Endothelial cell (in vitro differentiated cells): ENCODE data around the gene WT1. TPM values are rescaled to one million over a fixed set of nuclear protein-coding genes. Genes with fewer than 3 reads are reported as not detected.

Experiments
- DNase-seq: peaks from one replicate; pipeline ENCODE4 v3.0.0; 2021; ENCODE audit warnings: low spot score
- H3K27ac Mint-ChIP-seq: one replicate; pipeline ENCODE4 v1.8.0; 2021; ENCODE audit warnings: mixed read lengths, inconsistent platforms; ENCODE audit not compliant: unreplicated experiment
- H3K27me3 Mint-ChIP-seq: one replicate; pipeline ENCODE4 v1.8.0; 2021; ENCODE audit warnings: mild to moderate bottlenecking, moderate library complexity, mixed read lengths, inconsistent platforms; ENCODE audit not compliant: unreplicated experiment
- H3K36me3 Mint-ChIP-seq: one replicate; pipeline ENCODE4 v1.8.0; 2021; ENCODE audit warnings: mild to moderate bottlenecking, low read depth, mixed read lengths, inconsistent platforms; ENCODE audit not compliant: unreplicated experiment
- H3K4me1 Mint-ChIP-seq: one replicate; pipeline ENCODE4 v1.8.0; 2021; ENCODE audit warnings: mild to moderate bottlenecking, mixed read lengths, inconsistent platforms; ENCODE audit not compliant: unreplicated experiment
- H3K4me3 Mint-ChIP-seq: one replicate; pipeline ENCODE4 v1.8.0; 2021; ENCODE audit warnings: mild to moderate bottlenecking, mixed read lengths, inconsistent platforms; ENCODE audit not compliant: unreplicated experiment
- H3K9me3 Mint-ChIP-seq: one replicate; pipeline ENCODE4 v1.8.0; 2021; ENCODE audit warnings: mixed read lengths, inconsistent platforms; ENCODE audit not compliant: unreplicated experiment
- CTCF ChIP-seq: fragments of 200-600 bp; sonication (generic); IDR thresholded peaks from one replicate; pipeline ENCODE4 v1.5.0; 2021; ENCODE audit warnings: antibody characterized with exemption; ENCODE audit not compliant: unreplicated experiment
- total RNA-seq: library from RNA; stranded (reverse); fragmentation: NEBNext Ultra II Directional; extraction: Animal tissue kit (Norgen Biotek cat#: 25700); gene quantifications from one replicate; pipeline ENCODE4 v1.2.1, GENCODE V29; 2021; ENCODE audit not compliant: unreplicated experiment

WT1 gene
- total RNA-seq, 1 donor from 2014 or later, result not detected

GRCh38 chr11:32428665-32429303 is 6.6 kb downstream of the WT1 start:
- no peak for TF ChIP-seq CTCF
- no peaks in the 10 kb centered on the region for H3K9me3 Mint-ChIP-seq
- peaks cover 23% of the 10 kb centered on the region for H3K4me1 Mint-ChIP-seq
- no peak overlapping the region for H3K27ac Mint-ChIP-seq
- H3K4me3 Mint-ChIP-seq, result no peak overlapping the region
- no peak for DNase-seq
- peaks cover 50% of the 10 kb centered on the region for H3K27me3 Mint-ChIP-seq
- no peaks in the 10 kb centered on the region for H3K36me3 Mint-ChIP-seq

GRCh38 chr11:32427935-32428664 is 7.2 kb downstream of the WT1 start:
- H3K27ac Mint-ChIP-seq, result no peak overlapping the region
- no peak for TF ChIP-seq CTCF
- H3K9me3 Mint-ChIP-seq, result no peaks in the 10 kb centered on the region
- no peaks in the 10 kb centered on the region for H3K36me3 Mint-ChIP-seq
- DNase-seq, result peak; percentile 7
- peaks cover 16% of the 10 kb centered on the region for H3K4me1 Mint-ChIP-seq
- H3K27me3 Mint-ChIP-seq, result peaks cover 43% of the 10 kb centered on the region
- H3K4me3 Mint-ChIP-seq, result no peak overlapping the region

- Mint-ChIP-seq H3K27ac (no peak overlapping the region), H3K27me3 (peaks cover 38% of the 10 kb centered on the region), H3K9me3 (no peaks in the 10 kb centered on the region), H3K4me1 (peaks cover 14% of the 10 kb centered on the region), H3K36me3 (no peaks in the 10 kb centered on the region), H3K4me3 (no peak overlapping the region)
- DNase-seq, result no peak
- no peak for TF ChIP-seq CTCF
Measured at GRCh38 chr11:32427616-32427934, 7.8 kb downstream of the WT1 start.

- TF ChIP-seq CTCF, result no peak
- Mint-ChIP-seq H3K27ac (no peak overlapping the region), H3K9me3 (no peaks in the 10 kb centered on the region), H3K27me3 (peaks cover 36% of the 10 kb centered on the region), H3K4me3 (no peak overlapping the region), H3K4me1 (peaks cover 12% of the 10 kb centered on the region), H3K36me3 (no peaks in the 10 kb centered on the region)
- DNase-seq, result peak; percentile 16
Measured at GRCh38 chr11:32426819-32427615, 8.3 kb downstream of the WT1 start.
